Activated CD4-positive, alpha-beta T cell treated with anti-CD3 and anti-CD28 coated beads for 48 hours (primary cell): ENCODE results near the gene PRKCH.

ENCODE experiments used
- DNase-seq: peaks from one replicate; pipeline ENCODE4 v3.0.0-alpha.2; 2020

PRKCH gene

GRCh38 chr14:61574514-61574807 lies 253.1 kb downstream of the PRKCH start:
- DNase-seq: no peak

- no peak for DNase-seq
These were observed 253.7 kb downstream of the PRKCH start for GRCh38 chr14:61575126-61575525.

DNA sequence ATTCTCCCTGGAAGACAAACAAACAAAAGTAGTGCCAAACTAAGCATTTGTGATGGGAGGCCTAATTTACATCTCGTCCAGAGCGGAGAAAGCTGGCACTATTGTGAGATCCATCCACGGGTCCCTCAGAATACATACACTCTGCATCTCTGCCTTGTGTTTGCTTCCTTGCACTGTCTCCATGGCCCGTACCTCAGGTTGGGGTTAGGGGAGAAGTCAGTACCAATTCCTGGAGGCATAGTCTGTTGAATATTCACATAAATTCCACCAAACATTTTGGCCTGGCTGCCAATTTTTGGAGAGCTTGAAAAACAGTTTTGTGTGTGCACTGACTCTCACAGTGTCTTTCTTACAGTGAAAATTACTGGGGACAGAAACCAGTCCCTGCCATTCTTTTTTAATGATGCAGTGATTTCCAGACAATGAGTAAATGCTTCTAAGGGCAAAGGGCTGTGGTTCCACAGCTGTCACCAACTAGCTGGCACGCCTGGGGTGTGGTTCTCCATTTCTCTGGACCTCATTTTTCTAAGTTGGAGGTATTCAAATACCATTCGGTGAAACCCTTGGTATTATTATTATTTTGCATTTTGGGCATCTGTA lies 254.3 kb downstream of the PRKCH start:
- no peak for DNase-seq

- DNase-seq: no peak
These were observed 256.1 kb downstream of the PRKCH start for GRCh38 chr14:61577506-61577931.

- no peak for DNase-seq
These were observed 257.4 kb downstream of the PRKCH start for GRCh38 chr14:61578745-61579144.

DNA sequence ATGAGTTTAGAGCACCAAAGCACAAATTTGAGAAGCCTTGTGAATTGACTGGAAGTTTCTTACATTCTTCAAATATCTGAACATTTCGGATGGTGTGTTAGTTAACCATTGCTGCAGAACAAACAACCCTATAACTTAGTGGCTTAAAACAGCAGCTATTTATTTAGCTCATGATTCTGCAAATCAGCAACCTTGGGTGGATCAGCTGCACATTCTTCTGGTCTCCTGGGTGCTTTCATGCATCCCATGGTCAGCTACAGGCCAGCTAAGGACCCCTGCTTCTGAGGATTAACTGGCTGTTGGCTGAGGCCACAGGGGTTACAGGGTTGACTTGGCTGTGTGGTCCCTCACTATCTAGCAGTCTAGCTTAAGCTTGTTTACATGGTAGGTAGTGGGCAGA lies 260.0 kb downstream of the PRKCH start:
- DNase-seq: no peak

DNA sequence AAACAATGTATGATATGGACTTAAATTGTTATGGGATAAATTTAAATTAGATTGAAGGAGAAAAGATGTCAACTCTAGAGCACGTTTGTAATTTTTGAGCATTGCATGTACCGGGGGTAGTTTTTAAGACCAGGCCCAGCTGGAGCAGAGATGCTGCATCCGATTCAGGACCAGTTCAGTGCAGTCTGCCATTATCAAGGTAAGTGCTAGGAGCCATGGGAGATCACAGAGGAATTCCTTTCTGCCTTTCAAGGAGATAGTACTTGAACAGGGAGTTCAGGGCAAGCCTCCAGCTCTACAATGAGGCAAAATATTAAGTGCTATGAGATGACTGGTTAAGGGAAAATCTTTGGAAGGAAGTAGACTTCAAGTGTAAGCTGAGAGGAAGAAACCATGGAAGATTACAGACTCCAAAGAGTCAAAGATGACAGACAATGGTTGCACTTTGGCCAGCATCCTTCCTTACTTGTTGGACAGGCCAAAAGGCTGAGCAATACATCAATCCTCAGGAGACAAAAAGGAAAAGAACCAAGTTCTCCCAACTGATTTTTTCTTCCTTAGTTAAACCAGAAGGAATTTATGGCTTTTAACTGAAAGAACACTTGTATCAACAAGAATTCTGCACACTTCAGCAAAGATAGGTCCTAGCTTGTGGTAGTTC lies 260.7 kb downstream of the PRKCH start:
- DNase-seq: no peak

DNA sequence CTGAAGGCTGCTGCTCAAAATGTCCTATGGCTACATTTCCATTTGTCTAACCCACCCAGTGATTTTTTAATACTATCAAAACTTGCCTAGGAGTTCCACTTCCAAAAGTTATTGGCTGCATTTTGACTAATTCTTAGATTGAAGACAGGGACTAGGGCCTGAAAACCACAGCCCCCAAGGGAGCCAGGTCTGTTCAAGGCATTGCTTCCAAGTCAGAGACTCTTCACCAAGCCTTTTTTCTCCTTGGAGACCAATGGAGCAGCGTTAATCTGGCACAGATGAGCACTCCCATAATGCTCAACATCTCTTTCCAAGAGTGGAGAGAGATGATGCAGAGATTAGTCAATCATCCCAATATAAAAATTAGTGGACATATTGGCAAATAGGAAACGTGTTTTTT lies 261.4 kb downstream of the PRKCH start:
- no peak for DNase-seq

DNA sequence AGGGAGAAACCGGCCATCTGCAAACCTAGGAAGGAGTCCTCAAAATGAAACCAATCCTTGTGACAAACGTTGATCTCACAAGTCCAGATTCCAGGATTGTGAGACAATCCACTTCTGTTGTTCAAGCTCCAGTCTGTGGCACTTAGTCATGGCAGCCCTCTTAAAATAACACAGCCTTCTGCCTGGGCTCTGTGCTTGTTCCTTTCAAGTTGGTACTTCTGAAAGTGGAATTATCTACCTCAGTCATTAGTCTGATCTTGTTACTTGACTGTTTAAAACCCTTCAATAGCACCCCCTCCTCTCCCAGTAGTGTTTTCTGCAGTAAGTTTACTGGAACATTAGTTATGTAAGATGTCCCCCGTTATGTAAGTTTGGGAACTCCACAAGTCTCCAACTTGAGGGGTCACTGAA lies 263.0 kb downstream of the PRKCH start:
- DNase-seq: no peak

DNA sequence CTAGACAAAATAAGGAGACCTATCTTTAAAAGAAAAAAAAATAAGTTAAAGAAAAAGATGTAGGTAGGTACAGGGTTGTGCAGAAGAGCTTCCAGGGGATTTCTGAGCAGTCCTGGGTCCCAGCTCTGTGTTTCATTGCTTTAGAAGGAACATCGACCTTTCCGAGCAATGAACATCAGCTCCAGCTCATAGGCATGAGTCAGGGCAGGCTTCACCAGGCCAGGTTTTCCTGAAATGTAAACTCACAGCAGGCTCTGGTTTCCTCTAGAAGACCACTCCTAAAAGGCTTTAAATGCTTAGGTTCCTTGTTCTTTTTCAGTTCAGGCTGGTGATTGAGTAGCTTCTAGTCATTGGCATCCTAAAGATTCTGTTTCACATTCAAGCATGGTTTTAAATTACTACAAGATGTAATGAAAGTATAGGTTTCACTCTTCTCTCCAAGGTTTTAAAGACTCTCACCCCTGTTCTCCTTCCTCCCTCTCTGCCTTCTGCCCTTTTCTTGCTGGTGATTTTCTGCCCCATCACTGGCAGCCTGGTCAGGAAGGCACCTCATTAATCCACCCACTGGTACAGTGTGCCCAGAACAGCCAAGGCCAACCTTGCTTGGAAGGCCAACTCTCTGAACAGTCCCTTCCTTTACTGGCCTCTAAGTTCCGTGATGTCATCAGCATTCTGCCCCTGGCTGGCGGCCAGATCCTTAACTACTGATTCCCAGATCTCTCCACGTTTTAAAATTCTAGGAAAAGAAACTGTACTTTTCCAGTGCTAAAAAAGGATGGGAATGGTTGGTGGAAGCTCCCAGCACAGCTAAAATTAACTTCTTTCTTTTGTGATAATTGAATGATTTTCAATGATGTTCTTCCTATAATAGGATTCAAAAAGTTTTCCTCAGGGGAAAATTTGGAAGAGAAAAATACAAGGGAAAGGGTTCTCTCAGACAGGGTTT lies 264.5 kb downstream of the PRKCH start:
- DNase-seq: no peak

DNA sequence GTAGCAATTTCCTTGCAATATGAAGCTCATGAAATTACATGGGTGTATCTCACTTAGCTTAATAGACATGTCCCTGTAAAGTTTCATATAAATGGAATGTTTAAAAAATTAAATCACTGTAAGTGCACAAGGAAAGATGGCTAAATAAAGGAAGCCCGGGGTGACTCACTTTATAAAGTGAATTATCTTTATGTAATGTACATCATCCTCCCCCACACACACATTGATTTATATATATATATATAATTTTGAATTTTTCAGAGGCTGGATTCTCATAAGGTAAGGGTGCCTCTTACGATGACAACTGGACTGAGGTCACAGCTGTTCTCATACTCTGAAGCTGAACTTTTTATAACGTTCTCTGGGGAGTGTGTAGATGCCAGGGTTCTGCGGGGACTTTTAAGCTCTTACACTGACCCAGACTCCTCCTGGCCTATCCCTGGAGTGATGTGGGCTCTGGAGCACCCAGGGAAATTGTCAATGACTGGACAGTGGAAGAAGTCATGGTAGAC lies 265.2 kb downstream of the PRKCH start:
- no peak for DNase-seq

DNA sequence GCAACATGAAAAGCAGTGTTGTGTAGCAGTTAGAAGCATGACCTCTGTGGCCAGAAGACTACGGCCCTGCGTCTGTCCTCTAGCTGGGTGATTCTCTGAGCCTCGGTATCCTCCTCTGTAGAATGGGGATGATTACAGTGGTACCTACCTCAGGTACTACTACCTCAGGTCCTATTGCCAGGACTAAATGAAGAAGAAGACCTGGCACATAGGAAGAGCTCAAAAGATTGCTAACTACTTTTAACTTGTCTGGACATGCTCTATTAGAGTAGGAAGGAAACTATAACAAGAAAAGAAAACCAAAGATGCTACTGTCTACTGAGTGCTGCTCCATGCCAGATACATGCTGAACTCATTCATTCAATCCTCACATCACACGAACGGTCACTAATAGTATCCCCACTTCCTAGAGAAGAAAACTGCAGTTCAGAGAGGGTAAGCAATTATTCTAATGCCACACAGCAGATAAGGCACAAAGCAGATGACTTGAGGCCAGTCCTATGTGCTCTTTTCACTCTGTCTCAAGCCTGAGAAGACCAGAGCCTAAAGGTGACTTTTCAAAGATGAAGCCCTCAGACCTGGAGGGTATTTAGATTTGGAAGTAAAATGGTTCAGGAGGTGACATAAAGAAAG lies 265.8 kb downstream of the PRKCH start:
- no peak for DNase-seq

- DNase-seq: no peak
These were observed 267.1 kb downstream of the PRKCH start for GRCh38 chr14:61588419-61588901.

DNA sequence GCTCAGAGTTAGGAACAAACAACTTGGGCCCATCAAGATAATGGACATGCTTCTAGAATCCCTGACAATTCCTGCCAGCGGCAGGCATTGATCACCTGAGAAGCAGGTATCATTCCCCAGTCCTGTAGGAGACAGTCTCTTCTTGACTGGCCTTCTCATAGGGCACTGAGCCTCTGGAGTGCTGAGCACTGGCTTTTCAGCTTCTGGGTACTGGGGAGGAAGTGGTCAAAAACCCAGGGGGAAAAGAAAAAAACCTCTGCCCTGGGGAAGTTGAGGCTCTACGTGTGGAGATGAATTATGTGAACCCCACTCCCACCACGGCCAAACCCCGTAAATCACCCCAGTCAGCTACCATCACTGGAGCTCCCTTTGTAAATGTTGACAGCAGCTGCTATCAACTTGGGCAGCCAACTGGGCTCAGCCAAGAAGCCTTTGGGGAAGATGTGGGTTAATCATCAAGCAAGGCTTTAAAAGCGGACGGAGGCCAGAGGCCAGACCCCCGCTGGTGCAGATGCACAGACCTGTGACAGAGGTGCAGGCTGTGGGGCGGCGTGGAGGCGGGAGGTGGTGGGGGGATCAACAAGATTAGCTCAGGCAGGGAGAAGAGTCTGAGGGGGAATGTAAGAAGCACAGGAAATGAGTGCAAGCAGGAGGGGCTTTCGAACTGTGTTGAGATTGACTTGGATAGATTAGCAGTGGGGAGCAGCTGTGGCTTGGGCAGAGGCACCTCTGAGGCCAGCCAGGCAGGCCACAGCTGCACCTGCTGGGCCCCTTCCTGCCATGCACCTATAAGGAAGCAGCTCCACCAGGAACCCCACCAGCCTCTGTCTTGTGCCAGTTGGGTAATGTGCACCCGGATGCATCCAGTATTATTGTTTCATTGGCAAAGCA lies 268.6 kb downstream of the PRKCH start:
- DNase-seq: no peak

DNA sequence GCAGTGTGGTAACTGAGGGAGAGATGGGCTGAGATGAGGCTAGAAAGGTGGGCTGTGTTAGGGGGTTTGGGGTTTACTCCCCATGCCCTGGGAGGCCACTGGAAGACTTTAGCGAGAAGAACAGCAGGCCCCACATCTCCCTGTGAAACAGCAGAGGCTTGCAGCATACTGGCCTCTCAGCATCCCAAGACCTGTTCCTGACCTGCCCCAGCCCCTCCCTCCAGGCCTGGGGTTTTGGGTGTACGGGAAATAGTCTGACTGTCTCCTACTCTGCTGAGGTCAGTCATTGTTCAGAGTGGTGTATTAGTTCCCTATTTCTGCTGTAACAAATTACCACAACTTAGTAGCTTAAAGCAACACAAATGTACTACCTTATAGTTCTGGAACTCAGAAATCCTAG lies 270.5 kb downstream of the PRKCH start:
- no peak for DNase-seq

DNA sequence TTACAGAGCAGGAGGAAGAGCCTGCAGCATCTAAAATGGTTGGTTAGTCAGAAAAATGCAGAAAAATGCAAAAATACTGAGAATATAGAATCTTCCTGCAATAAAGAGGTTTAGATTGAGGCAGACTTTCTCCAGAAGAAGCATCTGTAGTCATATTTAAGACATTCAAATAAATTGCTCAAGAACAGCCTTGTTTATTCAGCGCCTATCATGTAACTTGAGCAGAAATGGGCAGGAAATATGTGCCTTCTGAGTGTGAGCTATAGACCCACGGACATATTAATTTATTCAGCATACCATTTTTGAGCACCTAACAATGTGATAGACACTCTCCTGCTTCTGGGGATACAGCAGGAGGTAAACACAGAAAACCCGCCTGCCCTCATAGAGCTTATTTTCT lies 272.0 kb downstream of the PRKCH start:
- no peak for DNase-seq

DNA sequence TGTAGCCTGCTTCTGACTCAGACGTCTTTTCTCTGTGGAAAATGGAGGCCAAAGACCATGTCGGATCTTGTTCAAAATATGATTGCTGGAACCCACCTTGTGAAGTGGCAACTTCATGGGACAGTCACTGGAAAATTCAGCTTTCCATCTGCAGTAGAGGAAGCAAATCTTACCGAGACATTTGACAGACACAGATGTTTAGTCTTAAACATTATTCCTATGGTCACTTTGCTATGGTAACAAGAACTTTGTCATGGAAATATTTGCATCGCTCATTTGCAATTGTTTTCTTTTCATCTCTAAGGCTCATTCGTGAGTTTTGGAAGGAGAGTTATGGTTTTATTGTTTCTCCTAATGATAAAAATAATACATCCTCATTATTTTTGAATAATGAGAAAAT lies 275.6 kb downstream of the PRKCH start:
- no peak for DNase-seq

DNA sequence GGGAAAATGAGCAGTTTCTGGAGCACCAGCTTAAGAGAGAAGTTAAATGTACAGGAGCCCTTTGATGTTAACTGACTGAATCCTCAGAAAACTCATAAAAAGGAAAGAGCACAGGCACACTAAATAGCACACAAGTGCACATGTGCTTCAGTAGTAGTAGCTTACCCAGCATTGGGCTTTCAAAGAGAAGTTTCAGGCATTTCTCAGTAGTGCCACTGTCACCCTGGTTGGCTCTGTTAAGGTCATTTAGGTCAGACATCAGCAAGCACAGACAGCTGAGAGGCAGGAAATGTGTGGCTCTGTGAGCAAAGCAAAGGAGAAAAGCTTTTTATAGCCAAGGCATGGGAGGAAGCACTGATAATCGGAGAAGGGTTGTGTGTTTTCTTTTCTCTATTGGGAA lies 277.6 kb downstream of the PRKCH start:
- no peak for DNase-seq

GRCh38 chr14:61599942-61600341 lies 278.6 kb downstream of the PRKCH start:
- no peak for DNase-seq
